ENCODE results near the gene CYFIP1. TPM values are rescaled to one million over a fixed set of nuclear protein-coding genes. Genes with fewer than 3 reads are reported as not detected.

Gene CYFIP1
- total RNA-seq, 1 experiment from 2014 or later = 79.2 TPM

GRCh38 chr15:22915866-22916515 lies 64.2 kb downstream of the CYFIP1 start:
- ChIA-PET POLR2A (no interaction called here), CTCF (no interaction called here)
- ATAC-seq (no peak), DNase-seq (ENCODE audit: low spot score) (no peak)
- no peaks in the 10 kb centered on the region for H3K27me3 Mint-ChIP-seq (ENCODE audit: low read depth)
- H3K4me3 Mint-ChIP-seq = no peak overlapping the region
- H3K36me3 Mint-ChIP-seq = peaks cover 48% of the 10 kb centered on the region
- peak overlapping the region; percentile 15; the same call in 1 of the 2 replicates for H3K27ac Mint-ChIP-seq
- H3K4me1 Mint-ChIP-seq = peaks cover 3% of the 10 kb centered on the region; the same call in 1 of the 2 replicates
- H3K9me3 Mint-ChIP-seq = no peaks in the 10 kb centered on the region
- TF ChIP-seq, protein P1, sequence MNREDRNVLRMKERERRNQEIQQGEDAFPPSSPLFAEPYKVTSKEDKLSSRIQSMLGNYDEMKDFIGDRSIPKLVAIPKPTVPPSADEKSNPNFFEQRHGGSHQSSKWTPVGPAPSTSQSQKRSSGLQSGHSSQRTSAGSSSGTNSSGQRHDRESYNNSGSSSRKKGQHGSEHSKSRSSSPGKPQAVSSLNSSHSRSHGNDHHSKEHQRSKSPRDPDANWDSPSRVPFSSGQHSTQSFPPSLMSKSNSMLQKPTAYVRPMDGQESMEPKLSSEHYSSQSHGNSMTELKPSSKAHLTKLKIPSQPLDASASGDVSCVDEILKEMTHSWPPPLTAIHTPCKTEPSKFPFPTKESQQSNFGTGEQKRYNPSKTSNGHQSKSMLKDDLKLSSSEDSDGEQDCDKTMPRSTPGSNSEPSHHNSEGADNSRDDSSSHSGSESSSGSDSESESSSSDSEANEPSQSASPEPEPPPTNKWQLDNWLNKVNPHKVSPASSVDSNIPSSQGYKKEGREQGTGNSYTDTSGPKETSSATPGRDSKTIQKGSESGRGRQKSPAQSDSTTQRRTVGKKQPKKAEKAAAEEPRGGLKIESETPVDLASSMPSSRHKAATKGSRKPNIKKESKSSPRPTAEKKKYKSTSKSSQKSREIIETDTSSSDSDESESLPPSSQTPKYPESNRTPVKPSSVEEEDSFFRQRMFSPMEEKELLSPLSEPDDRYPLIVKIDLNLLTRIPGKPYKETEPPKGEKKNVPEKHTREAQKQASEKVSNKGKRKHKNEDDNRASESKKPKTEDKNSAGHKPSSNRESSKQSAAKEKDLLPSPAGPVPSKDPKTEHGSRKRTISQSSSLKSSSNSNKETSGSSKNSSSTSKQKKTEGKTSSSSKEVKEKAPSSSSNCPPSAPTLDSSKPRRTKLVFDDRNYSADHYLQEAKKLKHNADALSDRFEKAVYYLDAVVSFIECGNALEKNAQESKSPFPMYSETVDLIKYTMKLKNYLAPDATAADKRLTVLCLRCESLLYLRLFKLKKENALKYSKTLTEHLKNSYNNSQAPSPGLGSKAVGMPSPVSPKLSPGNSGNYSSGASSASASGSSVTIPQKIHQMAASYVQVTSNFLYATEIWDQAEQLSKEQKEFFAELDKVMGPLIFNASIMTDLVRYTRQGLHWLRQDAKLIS (CRISPR knock-in tag; IDR thresholded peaks at IDR 0.05; ENCODE audit: borderline replicate concordance) = no peak
- TF ChIP-seq, protein P2, sequence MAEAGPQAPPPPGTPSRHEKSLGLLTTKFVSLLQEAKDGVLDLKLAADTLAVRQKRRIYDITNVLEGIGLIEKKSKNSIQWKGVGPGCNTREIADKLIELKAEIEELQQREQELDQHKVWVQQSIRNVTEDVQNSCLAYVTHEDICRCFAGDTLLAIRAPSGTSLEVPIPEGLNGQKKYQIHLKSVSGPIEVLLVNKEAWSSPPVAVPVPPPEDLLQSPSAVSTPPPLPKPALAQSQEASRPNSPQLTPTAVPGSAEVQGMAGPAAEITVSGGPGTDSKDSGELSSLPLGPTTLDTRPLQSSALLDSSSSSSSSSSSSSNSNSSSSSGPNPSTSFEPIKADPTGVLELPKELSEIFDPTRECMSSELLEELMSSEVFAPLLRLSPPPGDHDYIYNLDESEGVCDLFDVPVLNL (CRISPR knock-in tag; IDR thresholded peaks at IDR 0.05; ENCODE audit: borderline replicate concordance, low read depth) = no peak
- TF ChIP-seq AR (CRISPR knock-in tag; IDR thresholded peaks at IDR 0.05) (no peak), TEAD1 (CRISPR knock-in tag; IDR thresholded peaks at IDR 0.05) (no peak), SMAD4 (CRISPR knock-in tag; IDR thresholded peaks at IDR 0.05) (no peak), ZNF532 (CRISPR knock-in tag; IDR thresholded peaks at IDR 0.05; ENCODE audit: borderline replicate concordance) (no peak), MYBL2 (CRISPR knock-in tag; IDR thresholded peaks at IDR 0.05) (no peak), PRRX2 (CRISPR knock-in tag; IDR thresholded peaks at IDR 0.05) (no peak), NR1H2 (CRISPR knock-in tag; IDR thresholded peaks at IDR 0.05) (no peak), ZNF219 (CRISPR knock-in tag; IDR thresholded peaks at IDR 0.05; ENCODE audit: borderline replicate concordance) (no peak), FOXP1 (CRISPR knock-in tag; IDR thresholded peaks at IDR 0.05; ENCODE audit: borderline replicate concordance) (no peak), IRF2 (CRISPR knock-in tag; IDR thresholded peaks at IDR 0.05; ENCODE audit: borderline replicate concordance, low read depth) (no peak), RORB (CRISPR knock-in tag; IDR thresholded peaks at IDR 0.05) (no peak), FOXJ3 (CRISPR knock-in tag; IDR thresholded peaks at IDR 0.05; ENCODE audit: borderline replicate concordance) (no peak)
- TF ChIP-seq, protein P3, sequence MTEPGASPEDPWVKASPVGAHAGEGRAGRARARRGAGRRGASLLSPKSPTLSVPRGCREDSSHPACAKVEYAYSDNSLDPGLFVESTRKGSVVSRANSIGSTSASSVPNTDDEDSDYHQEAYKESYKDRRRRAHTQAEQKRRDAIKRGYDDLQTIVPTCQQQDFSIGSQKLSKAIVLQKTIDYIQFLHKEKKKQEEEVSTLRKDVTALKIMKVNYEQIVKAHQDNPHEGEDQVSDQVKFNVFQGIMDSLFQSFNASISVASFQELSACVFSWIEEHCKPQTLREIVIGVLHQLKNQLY (CRISPR knock-in tag; IDR thresholded peaks at IDR 0.05) = no peak
- TF ChIP-seq, protein P4, sequence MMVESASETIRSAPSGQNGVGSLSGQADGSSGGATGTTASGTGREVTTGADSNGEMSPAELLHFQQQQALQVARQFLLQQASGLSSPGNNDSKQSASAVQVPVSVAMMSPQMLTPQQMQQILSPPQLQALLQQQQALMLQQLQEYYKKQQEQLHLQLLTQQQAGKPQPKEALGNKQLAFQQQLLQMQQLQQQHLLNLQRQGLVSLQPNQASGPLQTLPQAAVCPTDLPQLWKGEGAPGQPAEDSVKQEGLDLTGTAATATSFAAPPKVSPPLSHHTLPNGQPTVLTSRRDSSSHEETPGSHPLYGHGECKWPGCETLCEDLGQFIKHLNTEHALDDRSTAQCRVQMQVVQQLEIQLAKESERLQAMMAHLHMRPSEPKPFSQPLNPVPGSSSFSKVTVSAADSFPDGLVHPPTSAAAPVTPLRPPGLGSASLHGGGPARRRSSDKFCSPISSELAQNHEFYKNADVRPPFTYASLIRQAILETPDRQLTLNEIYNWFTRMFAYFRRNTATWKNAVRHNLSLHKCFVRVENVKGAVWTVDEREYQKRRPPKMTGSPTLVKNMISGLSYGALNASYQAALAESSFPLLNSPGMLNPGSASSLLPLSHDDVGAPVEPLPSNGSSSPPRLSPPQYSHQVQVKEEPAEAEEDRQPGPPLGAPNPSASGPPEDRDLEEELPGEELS (CRISPR knock-in tag; IDR thresholded peaks at IDR 0.05) = no peak
- TF ChIP-seq, protein P5, sequence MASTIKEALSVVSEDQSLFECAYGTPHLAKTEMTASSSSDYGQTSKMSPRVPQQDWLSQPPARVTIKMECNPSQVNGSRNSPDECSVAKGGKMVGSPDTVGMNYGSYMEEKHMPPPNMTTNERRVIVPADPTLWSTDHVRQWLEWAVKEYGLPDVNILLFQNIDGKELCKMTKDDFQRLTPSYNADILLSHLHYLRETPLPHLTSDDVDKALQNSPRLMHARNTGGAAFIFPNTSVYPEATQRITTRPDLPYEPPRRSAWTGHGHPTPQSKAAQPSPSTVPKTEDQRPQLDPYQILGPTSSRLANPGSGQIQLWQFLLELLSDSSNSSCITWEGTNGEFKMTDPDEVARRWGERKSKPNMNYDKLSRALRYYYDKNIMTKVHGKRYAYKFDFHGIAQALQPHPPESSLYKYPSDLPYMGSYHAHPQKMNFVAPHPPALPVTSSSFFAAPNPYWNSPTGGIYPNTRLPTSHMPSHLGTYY (CRISPR knock-in tag; IDR thresholded peaks at IDR 0.05) = no peak
- TF ChIP-seq, protein P6, sequence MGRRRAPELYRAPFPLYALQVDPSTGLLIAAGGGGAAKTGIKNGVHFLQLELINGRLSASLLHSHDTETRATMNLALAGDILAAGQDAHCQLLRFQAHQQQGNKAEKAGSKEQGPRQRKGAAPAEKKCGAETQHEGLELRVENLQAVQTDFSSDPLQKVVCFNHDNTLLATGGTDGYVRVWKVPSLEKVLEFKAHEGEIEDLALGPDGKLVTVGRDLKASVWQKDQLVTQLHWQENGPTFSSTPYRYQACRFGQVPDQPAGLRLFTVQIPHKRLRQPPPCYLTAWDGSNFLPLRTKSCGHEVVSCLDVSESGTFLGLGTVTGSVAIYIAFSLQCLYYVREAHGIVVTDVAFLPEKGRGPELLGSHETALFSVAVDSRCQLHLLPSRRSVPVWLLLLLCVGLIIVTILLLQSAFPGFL (CRISPR knock-in tag; IDR thresholded peaks at IDR 0.05; ENCODE audit: borderline replicate concordance) = no peak

All from WTC11 (cell line).